Hepatocyte (in vitro differentiated cells): ENCODE results near the gene SBK2. TPM values are rescaled to one million over a fixed set of nuclear protein-coding genes. Genes with fewer than 3 reads are reported as not detected.
A peak's percentile ranks its signal among the peaks of the same experiment; 100 is the strongest.

Source experiments
- DNase-seq: peaks from one replicate; pipeline ENCODE4 v3.0.0-alpha.2; 2016; ENCODE audit warnings: low spot score
- H2AFZ ChIP-seq: fragments of 200-600 bp; sonication (generic); 2 replicates; pipeline ENCODE4 v1.6.0; 2016; ENCODE audit warnings: antibody characterized with exemption, mild to moderate bottlenecking
- H3K27ac ChIP-seq: fragments of 200-600 bp; sonication (generic); 2 replicates; pipeline ENCODE4 v1.5.1; 2016; ENCODE audit warnings: mild to moderate bottlenecking
- H3K27me3 ChIP-seq: fragments of 200-600 bp; sonication (generic); 2 replicates; pipeline ENCODE4 v1.6.1; 2016
- H3K36me3 ChIP-seq: fragments of 200-600 bp; sonication (generic); replicated peaks from 2 replicates; pipeline ENCODE4 v1.5.1; 2016; ENCODE audit warnings: low read depth; ENCODE audit not compliant: insufficient read depth
- H3K4me1 ChIP-seq: fragments of 200-600 bp; sonication (generic); 2 replicates; pipeline ENCODE4 v1.5.1; 2016; ENCODE audit warnings: mild to moderate bottlenecking, moderate library complexity; ENCODE audit not compliant: insufficient read depth
- H3K4me2 ChIP-seq: fragments of 200-600 bp; sonication (generic); 2 replicates; pipeline ENCODE4 v1.6.0; 2016
- H3K4me3 ChIP-seq: fragments of 200-600 bp; sonication (generic); 2 replicates; pipeline ENCODE4 v1.5.1; 2016; ENCODE audit warnings: mild to moderate bottlenecking
- H3K79me2 ChIP-seq: fragments of 200-600 bp; sonication (generic); 2 replicates; pipeline ENCODE4 v1.6.0; 2017; ENCODE audit warnings: mild to moderate bottlenecking
- H3K9me2 ChIP-seq: fragments of 200-600 bp; sonication (generic); replicated peaks from 2 replicates; pipeline ENCODE4 v1.6.0; 2017; ENCODE audit warnings: mild to moderate bottlenecking; ENCODE audit not compliant: insufficient read depth
- H3K9me3 ChIP-seq: fragments of 200-600 bp; sonication (generic); 2 replicates; pipeline ENCODE4 v1.5.1; 2016; ENCODE audit warnings: low read depth, mild to moderate bottlenecking
- H4K20me1 ChIP-seq: fragments of 200-600 bp; sonication (generic); 2 replicates; pipeline ENCODE4 v1.6.0; 2016; ENCODE audit warnings: mild to moderate bottlenecking; ENCODE audit not compliant: insufficient read depth, poor library complexity, severe bottlenecking
- CTCF ChIP-seq: fragments of 200-600 bp; sonication (generic); IDR thresholded peaks from 2 replicates; pipeline ENCODE4 v1.5.1; 2016; ENCODE audit warnings: antibody characterized with exemption, mild to moderate bottlenecking; ENCODE audit not compliant: poor library complexity
- EZH2 ChIP-seq: fragments of 200-600 bp; sonication (generic); IDR thresholded peaks from 2 replicates; pipeline ENCODE4 v1.6.1; 2016; ENCODE audit warnings: antibody characterized with exemption, mild to moderate bottlenecking, borderline replicate concordance
- EZH2phosphoT487 ChIP-seq: fragments of 200-600 bp; sonication (generic); IDR thresholded peaks from one replicate; pipeline ENCODE4 v1.6.1; 2018; ENCODE audit warnings: antibody characterized with exemption, mild to moderate bottlenecking, low read depth, moderate library complexity; ENCODE audit not compliant: unreplicated experiment, severe bottlenecking
- WGBS: methylation state at CpG from one replicate; pipeline ENCODE4 v1.1.6; 2016; ENCODE audit warnings: low lambda C conversion rate; ENCODE audit errors: missing lambda C conversion rate; 5-methylcytosine and 5-hydroxymethylcytosine counted together
- polyA plus RNA-seq: library from polyadenylated mRNA; unstranded; fragments of >200 nt; fragmentation: Nextera tagmentation; extraction: Ambion mirVana; gene quantifications from 2 replicates; pipeline ENCODE4 v1.2.1, GENCODE V29; 2016
- total RNA-seq: library from RNA; depleted of rRNA; stranded (reverse); fragments of >200 nt; gene quantifications from 2 replicates; pipeline ENCODE4 v1.2.3, GENCODE V29; 2014

The SBK2 gene
- total and polyA plus RNA-seq, 2 experiments from 2014 or later = 0.30 to 0.51 TPM

GRCh38 chr19:55566823-55567222, 29.9 kb upstream of the SBK2 start:
- peaks cover 2% of the 10 kb centered on the region for H3K4me1 ChIP-seq
- TF ChIP-seq CTCF (no peak), EZH2 (no peak), EZH2phosphoT487 (no peak)
- H2AFZ ChIP-seq = no peak overlapping the region
- no peak overlapping the region for H3K27ac ChIP-seq
- no peaks in the 10 kb centered on the region for H3K9me2 ChIP-seq
- H3K79me2 ChIP-seq = no peaks in the 10 kb centered on the region
- H3K27me3 ChIP-seq = no peaks in the 10 kb centered on the region
- no peaks in the 10 kb centered on the region for H3K36me3 ChIP-seq
- no peak overlapping the region for H3K4me2 ChIP-seq
- no peaks in the 10 kb centered on the region for H4K20me1 ChIP-seq
- H3K4me3 ChIP-seq = no peak overlapping the region
- H3K9me3 ChIP-seq = no peaks in the 10 kb centered on the region
- 63% methylated on average over 9 of the region's 9 CpGs for WGBS
- no peak for DNase-seq

GRCh38 chr19:55563261-55563690, 26.3 kb upstream of the SBK2 start:
- H3K79me2 ChIP-seq = no peaks in the 10 kb centered on the region
- H3K27me3 ChIP-seq = no peaks in the 10 kb centered on the region
- DNase-seq = peak; percentile 76
- H3K4me3 ChIP-seq = no peak overlapping the region
- H3K9me2 ChIP-seq = no peaks in the 10 kb centered on the region
- peak overlapping the region; percentile 75 for H3K27ac ChIP-seq
- WGBS = 49% methylated on average over 9 of the region's 12 CpGs
- H2AFZ ChIP-seq = no peak overlapping the region
- H3K4me1 ChIP-seq = peaks cover 2% of the 10 kb centered on the region
- no peaks in the 10 kb centered on the region for H4K20me1 ChIP-seq
- no peaks in the 10 kb centered on the region for H3K36me3 ChIP-seq
- TF ChIP-seq EZH2phosphoT487 (no peak), CTCF (no peak), EZH2 (no peak)
- H3K9me3 ChIP-seq = no peaks in the 10 kb centered on the region
- no peak overlapping the region for H3K4me2 ChIP-seq

- H4K20me1 ChIP-seq = no peaks in the 10 kb centered on the region
- no peak for TF ChIP-seq EZH2
- TF ChIP-seq CTCF = no peak
- no peak for TF ChIP-seq EZH2phosphoT487
Observed at GRCh38 chr19:55559684-55560083, 22.8 kb upstream of the SBK2 start.

GRCh38 chr19:55554741-55555152, 17.8 kb upstream of the SBK2 start:
- Histone ChIP-seq H3K27ac (no peak overlapping the region), H3K36me3 (no peaks in the 10 kb centered on the region), H3K9me3 (no peaks in the 10 kb centered on the region), H3K79me2 (no peaks in the 10 kb centered on the region), H3K4me2 (no peak overlapping the region), H2AFZ (no peak overlapping the region), H3K4me3 (no peak overlapping the region), H3K4me1 (peaks cover 12% of the 10 kb centered on the region), H3K27me3 (no peaks in the 10 kb centered on the region), H3K9me2 (no peaks in the 10 kb centered on the region), H4K20me1 (no peaks in the 10 kb centered on the region)
- no peak for TF ChIP-seq EZH2phosphoT487
- TF ChIP-seq EZH2 = no peak
- TF ChIP-seq CTCF = no peak
- no peak for DNase-seq
- 72% methylated on average over 8 of the region's 8 CpGs for WGBS

More at GRCh38 chr19:55559684-55560083, 22.8 kb upstream of the SBK2 start:
- DNase-seq = no peak
- no peaks in the 10 kb centered on the region for H3K9me2 ChIP-seq
- no peaks in the 10 kb centered on the region for H3K36me3 ChIP-seq
- WGBS = 83% methylated on average over 8 of the region's 9 CpGs
- no peak overlapping the region for H3K4me2 ChIP-seq
- H3K4me1 ChIP-seq = peaks cover 2% of the 10 kb centered on the region
- H3K9me3 ChIP-seq = no peaks in the 10 kb centered on the region
- H3K27ac ChIP-seq = no peak overlapping the region
- no peak overlapping the region for H3K4me3 ChIP-seq
- no peaks in the 10 kb centered on the region for H3K79me2 ChIP-seq
- no peak overlapping the region for H2AFZ ChIP-seq
- H3K27me3 ChIP-seq = no peaks in the 10 kb centered on the region
